Measurements from ENCODE around the gene PTGER4.

- no peak for TF ChIP-seq CHD2 (IDR thresholded peaks at IDR 0.05; ENCODE audit: low read length)
- no peak for TF ChIP-seq ATF2 (IDR thresholded peaks at IDR 0.05; ENCODE audit: low read length)
- no peak for TF ChIP-seq CTCF (IDR thresholded peaks at IDR 0.05; ENCODE audit: control extremely low read depth in 1 of 3, insufficient read depth in 1 of 3, low read depth in 1 of 3, low read length in 3 of 3)
- TF ChIP-seq HDAC2 (IDR thresholded peaks at IDR 0.05; ENCODE audit: borderline replicate concordance in 1 of 2, low read depth in 2 of 2, low read length in 2 of 2), result no peak
- no peak; a peak in 1 of 4 replicates for TF ChIP-seq RAD21 (IDR thresholded peaks at IDR 0.05 in 1 of 2, conservative IDR thresholded peaks at IDR 0.05 in 1 of 2; ENCODE audit: low read depth in 2 of 2, low read length in 2 of 2)
- TF ChIP-seq ZNF274 (IDR thresholded peaks at IDR 0.05; ENCODE audit: borderline replicate concordance, extremely low read depth, low read length), result no peak
- TF ChIP-seq CEBPB (IDR thresholded peaks at IDR 0.05; ENCODE audit: low read depth, low read length), result peak; percentile 16; the same call in 1 of the 2 replicates
- TF ChIP-seq TAF1 (IDR thresholded peaks at IDR 0.05; ENCODE audit: low read depth, low read length), result no peak
- no peak for TF ChIP-seq RNF2 (IDR thresholded peaks at IDR 0.05; ENCODE audit: borderline replicate concordance, low read depth, low read length, missing control alignments, poor library complexity, severe bottlenecking)
- TF ChIP-seq POLR2AphosphoS5 (IDR thresholded peaks at IDR 0.05; ENCODE audit: low read depth, low read length), result no peak
- no peak for TF ChIP-seq JUND (IDR thresholded peaks at IDR 0.05; ENCODE audit: low read length)
These were observed 1.1 kb upstream of the PTGER4 start for GRCh38 chr5:40678460-40679147.
